Measurements from ENCODE around the gene P4HB. TPM values are rescaled to one million over a fixed set of nuclear protein-coding genes. Genes with fewer than 3 reads are reported as not detected.

P4HB gene
- 764 TPM for polyA plus RNA-seq (2013, experiment 1 of 2)
- polyA plus RNA-seq (2013, experiment 2 of 2) = 720 TPM

DNA sequence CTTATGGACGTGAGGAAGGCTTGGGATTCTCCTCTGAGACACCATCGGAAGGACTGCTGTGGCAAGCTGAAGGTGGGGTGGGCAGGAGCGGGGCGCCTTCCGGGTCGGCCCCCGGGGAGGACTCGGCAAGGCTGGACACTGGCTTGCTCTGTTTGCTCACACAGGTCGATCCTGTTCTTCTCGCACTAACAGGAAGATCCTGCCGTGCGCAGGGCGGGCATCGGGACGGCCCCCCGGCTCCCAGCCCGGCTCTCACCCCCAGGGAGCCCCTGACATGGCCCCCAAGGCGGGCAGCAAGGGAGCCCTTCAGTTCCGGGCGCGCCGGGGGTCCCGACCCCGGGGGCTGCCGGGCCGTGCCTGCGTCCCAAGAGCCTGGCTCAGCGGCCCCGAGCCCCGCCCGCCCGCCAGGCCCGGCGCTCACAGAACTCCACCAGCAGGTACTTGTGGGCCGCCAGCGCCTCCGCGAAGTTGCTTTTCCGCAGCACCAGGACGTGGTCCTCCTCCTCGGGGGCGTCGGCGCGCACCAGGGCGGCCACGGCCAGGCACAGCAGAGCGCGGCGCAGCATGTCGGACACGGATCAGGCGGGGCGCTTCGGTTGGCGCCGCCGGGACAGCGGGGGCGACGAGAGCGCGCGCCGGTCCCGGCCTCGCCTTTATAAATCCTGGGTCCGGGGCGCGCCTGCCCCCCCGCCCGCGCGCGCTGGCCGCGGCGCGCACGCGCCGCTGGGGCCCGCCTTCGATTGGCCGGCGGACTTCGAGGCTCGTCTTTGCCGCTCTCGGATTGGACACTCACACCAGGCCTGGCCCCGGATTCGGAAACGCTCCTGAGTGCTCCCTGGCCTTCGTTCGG lies at the start of gene P4HB:
P4HB (minus strand) TSS at position 630 of the 850 bp plus-strand sequence; CDS start at position 566, 64 bp downstream.
- Histone ChIP-seq H3K4me1 (ENCODE audit: control insufficient read depth, insufficient read depth, low read length, poor library complexity, severe bottlenecking) (peaks cover 17% of the 10 kb centered on the region), H3K4me3 (ENCODE audit: extremely low read depth, insufficient read depth, low read length, poor library complexity, severe bottlenecking) (peak within 1 kb of the TSS; percentile 95), H3K27ac (ENCODE audit: low read depth, low read length, severe bottlenecking) (peak within 1 kb of the TSS; percentile 91), H3K9me3 (ENCODE audit: control insufficient read depth, low read length) (no peaks in the 10 kb centered on the region), H3K36me3 (ENCODE audit: control insufficient read depth, insufficient read depth, low read length) (peaks cover 75% of the 10 kb centered on the region)
- WGBS, 2 experiments (ENCODE audit: insufficient coverage in 2 of 2) = 0% methylated on average over 64 to 90 of the region's 95 CpGs

DNA sequence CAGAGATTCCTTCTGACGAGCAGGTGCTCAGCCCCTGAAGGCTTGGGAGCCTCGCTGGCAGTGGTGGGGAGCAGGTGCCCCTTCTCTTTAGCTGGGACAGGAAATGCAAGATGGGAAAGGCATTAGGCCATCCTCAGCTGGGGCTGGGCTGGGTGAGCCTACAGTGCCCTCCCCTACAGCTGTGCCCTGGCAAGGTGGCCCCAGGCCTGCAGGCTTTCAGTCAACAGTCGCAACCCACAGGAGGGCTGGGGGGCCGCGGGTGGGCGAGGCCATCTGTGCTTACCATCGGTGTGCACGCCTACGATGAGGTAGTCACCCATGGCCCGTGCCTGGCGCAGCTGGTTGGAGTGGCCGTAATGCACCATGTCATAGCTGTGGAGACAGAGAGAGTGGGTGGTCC lies 48.9 kb upstream of the P4HB start:
- H3K4me1 ChIP-seq (ENCODE audit: control insufficient read depth, insufficient read depth, low read length, poor library complexity, severe bottlenecking) = peaks cover 3% of the 10 kb centered on the region
- H3K27ac ChIP-seq (ENCODE audit: low read depth, low read length, severe bottlenecking) = no peak overlapping the region
- no peaks in the 10 kb centered on the region for H3K9me3 ChIP-seq (ENCODE audit: control insufficient read depth, low read length)
- 95 to 96% methylated on average over 10 to 12 of the region's 12 CpGs for WGBS, 2 experiments (ENCODE audit: insufficient coverage in 2 of 2)
- peaks cover 77% of the 10 kb centered on the region for H3K36me3 ChIP-seq (ENCODE audit: control insufficient read depth, insufficient read depth, low read length)
- no peak overlapping the region for H3K4me3 ChIP-seq (ENCODE audit: extremely low read depth, insufficient read depth, low read length, poor library complexity, severe bottlenecking)

DNA sequence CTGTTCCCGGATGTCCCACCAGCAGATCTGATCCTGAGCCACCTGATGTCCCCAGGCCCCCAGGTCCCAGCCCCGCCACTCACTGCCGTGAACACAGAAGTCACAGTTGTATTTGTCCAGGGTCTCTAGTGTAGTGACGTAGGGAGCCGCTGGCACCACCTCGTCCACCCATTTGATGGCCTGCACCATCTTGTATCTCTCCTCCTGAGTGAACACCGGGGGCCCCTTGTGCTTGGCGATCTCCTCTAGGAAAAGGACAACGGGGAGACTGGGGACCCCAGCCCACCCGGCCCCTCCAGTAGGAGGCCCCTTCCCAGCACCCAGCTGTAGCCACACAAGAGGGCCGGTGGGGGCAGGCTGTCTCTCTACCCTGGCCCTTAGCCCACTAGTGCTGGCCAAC lies 48.5 kb upstream of the P4HB start:
- H3K4me1 ChIP-seq (ENCODE audit: control insufficient read depth, insufficient read depth, low read length, poor library complexity, severe bottlenecking) = peaks cover 3% of the 10 kb centered on the region
- 95 to 97% methylated on average over 11 of the region's 11 CpGs for WGBS, 2 experiments (ENCODE audit: insufficient coverage in 2 of 2)
- H3K9me3 ChIP-seq (ENCODE audit: control insufficient read depth, low read length) = no peaks in the 10 kb centered on the region
- no peak overlapping the region for H3K4me3 ChIP-seq (ENCODE audit: extremely low read depth, insufficient read depth, low read length, poor library complexity, severe bottlenecking)
- peaks cover 76% of the 10 kb centered on the region for H3K36me3 ChIP-seq (ENCODE audit: control insufficient read depth, insufficient read depth, low read length)
- no peak overlapping the region for H3K27ac ChIP-seq (ENCODE audit: low read depth, low read length, severe bottlenecking)

DNA sequence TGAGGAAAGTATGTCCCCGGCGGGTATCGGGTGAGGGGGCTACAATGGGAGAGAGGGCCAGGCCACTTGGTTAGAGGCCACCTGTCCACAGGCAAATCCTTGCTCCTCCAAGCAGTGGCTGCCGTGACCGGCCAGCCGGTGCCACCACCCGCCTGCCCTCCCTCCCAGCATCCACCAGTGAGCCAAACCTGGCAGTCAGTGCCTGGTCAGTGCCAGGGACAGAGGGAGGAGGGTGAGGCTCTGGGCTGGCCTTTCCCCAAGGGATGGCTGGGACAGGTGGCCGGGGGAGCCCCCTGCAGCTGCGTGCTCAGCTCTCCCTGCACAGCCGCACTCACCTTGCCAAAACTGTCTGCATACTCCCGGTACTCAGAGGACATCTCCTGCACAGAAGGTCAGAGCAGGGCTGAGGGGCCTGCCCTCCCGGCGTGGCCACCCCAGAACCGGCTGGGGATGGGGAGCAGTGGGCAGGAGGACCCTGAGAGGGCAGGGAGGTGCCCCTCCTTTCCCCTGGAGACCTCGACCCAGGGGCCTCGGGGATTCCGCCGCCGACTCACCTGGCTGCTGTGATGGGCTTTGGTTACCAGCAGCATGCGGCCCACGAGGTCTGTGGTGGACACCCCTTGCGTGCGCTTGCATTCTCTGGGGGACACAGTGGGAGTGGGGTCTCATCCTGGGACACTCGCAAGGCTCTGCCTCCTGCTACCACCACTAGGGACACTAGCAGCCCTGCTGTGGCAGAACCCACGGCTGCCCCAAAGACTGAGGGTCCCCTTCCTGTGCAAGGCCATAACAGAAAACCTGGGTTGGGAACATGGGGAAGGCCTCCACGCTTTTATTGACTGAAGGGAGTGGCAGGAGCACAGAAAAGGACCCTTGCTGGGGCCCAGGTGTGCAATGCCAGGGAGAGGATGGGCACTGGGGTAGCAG lies 47.1 kb upstream of the P4HB start:
- no peak overlapping the region for H3K27ac ChIP-seq (ENCODE audit: low read depth, low read length, severe bottlenecking)
- H3K36me3 ChIP-seq (ENCODE audit: control insufficient read depth, insufficient read depth, low read length) = peaks cover 63% of the 10 kb centered on the region
- 92 to 94% methylated on average over 16 to 21 of the region's 26 CpGs for WGBS, 2 experiments (ENCODE audit: insufficient coverage in 2 of 2)
- H3K4me3 ChIP-seq (ENCODE audit: extremely low read depth, insufficient read depth, low read length, poor library complexity, severe bottlenecking) = no peak overlapping the region
- H3K9me3 ChIP-seq (ENCODE audit: control insufficient read depth, low read length) = no peaks in the 10 kb centered on the region
- H3K4me1 ChIP-seq (ENCODE audit: control insufficient read depth, insufficient read depth, low read length, poor library complexity, severe bottlenecking) = peaks cover 3% of the 10 kb centered on the region

DNA sequence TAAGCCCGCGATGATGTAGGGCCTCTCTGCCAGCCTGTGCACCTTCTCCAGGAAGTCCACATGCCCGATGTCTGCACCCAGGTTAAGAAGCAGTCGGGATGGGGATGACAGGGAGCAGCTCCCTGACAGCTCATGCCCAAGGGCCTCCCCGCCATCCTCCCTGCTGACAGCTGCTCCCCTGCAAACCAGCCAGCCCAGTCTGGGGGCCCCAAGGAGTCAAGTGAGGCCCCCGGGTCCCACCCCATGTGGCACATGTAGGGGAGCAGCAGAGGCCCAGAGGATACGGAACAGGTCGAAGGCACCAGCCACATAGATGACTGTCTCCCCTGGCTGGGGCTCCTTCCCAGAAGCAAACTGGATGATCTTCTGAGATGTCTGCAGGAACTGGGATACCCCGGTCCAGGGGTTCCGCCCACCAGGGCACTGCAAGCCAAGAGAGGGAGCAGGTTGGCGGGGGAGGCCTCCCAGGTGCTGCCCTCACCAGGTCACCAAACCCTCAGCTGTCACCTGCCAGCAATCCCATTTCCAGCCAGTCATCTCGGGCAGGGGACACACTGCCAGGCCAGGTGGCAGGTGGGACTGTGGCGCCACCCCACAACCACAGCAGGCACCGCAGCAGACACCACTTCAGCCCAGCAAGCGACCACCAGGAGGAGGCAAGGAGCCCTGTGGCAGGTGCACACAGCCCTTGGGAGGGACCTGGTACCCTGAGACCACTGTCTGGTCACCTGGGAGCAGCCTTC lies 46.3 kb upstream of the P4HB start:
- H3K4me1 ChIP-seq (ENCODE audit: control insufficient read depth, insufficient read depth, low read length, poor library complexity, severe bottlenecking) = peaks cover 3% of the 10 kb centered on the region
- no peak overlapping the region for H3K27ac ChIP-seq (ENCODE audit: low read depth, low read length, severe bottlenecking)
- H3K36me3 ChIP-seq (ENCODE audit: control insufficient read depth, insufficient read depth, low read length) = peaks cover 55% of the 10 kb centered on the region
- no peaks in the 10 kb centered on the region for H3K9me3 ChIP-seq (ENCODE audit: control insufficient read depth, low read length)
- 89 to 96% methylated on average over 15 of the region's 15 CpGs for WGBS, 2 experiments (ENCODE audit: insufficient coverage in 2 of 2)
- H3K4me3 ChIP-seq (ENCODE audit: extremely low read depth, insufficient read depth, low read length, poor library complexity, severe bottlenecking) = no peak overlapping the region

DNA sequence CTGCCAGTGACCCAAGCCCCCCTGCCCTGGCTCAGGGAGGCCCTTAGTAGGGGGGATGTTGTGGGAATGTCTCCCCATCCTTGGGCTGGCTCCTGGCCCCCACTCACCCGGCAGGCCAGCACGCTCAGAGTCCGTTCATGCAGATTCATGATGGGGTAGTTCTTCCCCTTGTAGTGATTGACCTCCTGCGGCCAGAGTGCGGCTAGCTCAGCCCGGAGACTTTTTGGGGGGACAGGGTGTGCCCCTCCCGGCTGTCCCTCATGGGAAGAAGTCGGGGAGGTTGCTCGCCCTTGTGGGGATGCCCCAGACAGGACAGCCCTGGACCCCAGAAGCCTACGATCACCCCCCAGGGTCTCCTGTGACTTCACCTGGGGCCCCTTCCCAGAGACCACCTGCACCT lies 45.7 kb upstream of the P4HB start:
- Histone ChIP-seq H3K4me1 (ENCODE audit: control insufficient read depth, insufficient read depth, low read length, poor library complexity, severe bottlenecking) (peaks cover 3% of the 10 kb centered on the region), H3K27ac (ENCODE audit: low read depth, low read length, severe bottlenecking) (no peak overlapping the region), H3K9me3 (ENCODE audit: control insufficient read depth, low read length) (no peaks in the 10 kb centered on the region), H3K4me3 (ENCODE audit: extremely low read depth, insufficient read depth, low read length, poor library complexity, severe bottlenecking) (no peak overlapping the region), H3K36me3 (ENCODE audit: control insufficient read depth, insufficient read depth, low read length) (peaks cover 56% of the 10 kb centered on the region)
- 95 to 99% methylated on average over 9 to 10 of the region's 10 CpGs for WGBS, 2 experiments (ENCODE audit: insufficient coverage in 2 of 2)

DNA sequence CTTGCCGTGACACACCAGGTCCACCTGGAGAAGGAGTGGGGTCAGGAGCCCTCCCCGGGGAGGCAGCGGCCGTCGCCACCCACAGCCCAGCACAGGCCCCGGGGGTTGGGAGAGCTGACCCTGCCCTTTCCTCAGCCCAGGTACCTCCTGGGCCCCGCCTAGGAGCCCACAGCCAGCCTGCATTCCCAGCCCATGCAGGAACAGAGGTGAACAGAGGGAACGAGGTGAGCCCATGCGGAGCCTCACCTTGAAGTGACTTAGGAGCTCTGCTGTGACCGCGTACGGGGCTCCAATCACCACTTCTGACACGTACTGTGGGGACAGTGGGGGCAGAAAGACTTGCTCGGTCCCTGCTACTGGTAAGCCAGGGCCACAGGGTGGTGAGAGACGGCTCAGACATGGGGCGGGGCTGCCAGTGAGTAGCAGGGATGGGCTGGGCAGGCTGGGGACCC lies 45.1 kb upstream of the P4HB start:
- peaks cover 61% of the 10 kb centered on the region for H3K36me3 ChIP-seq (ENCODE audit: control insufficient read depth, insufficient read depth, low read length)
- H3K4me1 ChIP-seq (ENCODE audit: control insufficient read depth, insufficient read depth, low read length, poor library complexity, severe bottlenecking) = peaks cover 4% of the 10 kb centered on the region
- 94 to 96% methylated on average over 15 to 16 of the region's 16 CpGs for WGBS, 2 experiments (ENCODE audit: insufficient coverage in 2 of 2)
- no peaks in the 10 kb centered on the region for H3K9me3 ChIP-seq (ENCODE audit: control insufficient read depth, low read length)
- H3K27ac ChIP-seq (ENCODE audit: low read depth, low read length, severe bottlenecking) = no peak overlapping the region
- H3K4me3 ChIP-seq (ENCODE audit: extremely low read depth, insufficient read depth, low read length, poor library complexity, severe bottlenecking) = no peak overlapping the region

DNA sequence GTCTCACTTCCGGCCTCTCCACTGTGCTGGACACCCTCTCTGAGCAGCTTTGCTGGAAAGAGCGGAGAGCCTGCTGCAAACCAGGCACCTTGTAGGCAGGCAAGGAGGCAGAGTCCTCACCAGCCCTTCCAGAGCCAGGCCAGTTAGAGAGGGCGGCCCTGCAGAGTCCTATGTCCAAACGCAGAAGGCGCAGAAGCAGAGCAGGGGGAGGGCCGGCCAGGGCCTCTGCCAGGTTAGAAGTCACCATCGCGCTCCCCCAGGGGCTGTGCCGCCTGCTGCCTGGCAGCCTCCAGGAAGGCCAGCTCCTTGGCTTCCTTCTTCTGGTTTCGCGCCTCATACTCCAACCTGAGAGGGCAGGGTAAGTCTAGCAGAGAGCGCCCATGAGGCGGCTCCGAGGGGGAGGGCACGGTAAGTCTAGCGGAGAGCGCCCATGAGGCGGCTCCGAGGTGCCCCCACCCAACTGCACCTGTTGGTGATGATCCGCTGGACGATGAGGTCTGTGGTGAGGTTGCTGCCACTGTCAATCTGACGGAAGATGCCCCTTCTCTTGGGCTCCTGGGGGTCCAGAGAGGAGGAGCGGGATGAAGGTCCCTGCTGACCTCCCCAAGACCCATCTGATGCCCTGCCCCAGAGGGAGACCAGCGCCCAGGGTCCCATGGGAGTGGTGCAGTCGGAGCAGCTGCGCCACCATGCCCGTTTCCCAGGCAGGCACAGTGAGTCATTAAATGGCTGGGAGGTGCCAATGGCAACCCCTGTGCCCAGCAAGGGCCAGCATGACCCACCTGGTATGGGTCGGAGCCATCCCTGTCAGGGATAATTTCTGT lies 44.5 kb upstream of the P4HB start:
- no peak overlapping the region for H3K27ac ChIP-seq (ENCODE audit: low read depth, low read length, severe bottlenecking)
- H3K9me3 ChIP-seq (ENCODE audit: control insufficient read depth, low read length) = no peaks in the 10 kb centered on the region
- H3K36me3 ChIP-seq (ENCODE audit: control insufficient read depth, insufficient read depth, low read length) = peaks cover 68% of the 10 kb centered on the region
- no peak overlapping the region for H3K4me3 ChIP-seq (ENCODE audit: extremely low read depth, insufficient read depth, low read length, poor library complexity, severe bottlenecking)
- H3K4me1 ChIP-seq (ENCODE audit: control insufficient read depth, insufficient read depth, low read length, poor library complexity, severe bottlenecking) = peaks cover 6% of the 10 kb centered on the region
- WGBS, 2 experiments (ENCODE audit: insufficient coverage in 2 of 2) = 96 to 97% methylated on average over 24 to 26 of the region's 28 CpGs

DNA sequence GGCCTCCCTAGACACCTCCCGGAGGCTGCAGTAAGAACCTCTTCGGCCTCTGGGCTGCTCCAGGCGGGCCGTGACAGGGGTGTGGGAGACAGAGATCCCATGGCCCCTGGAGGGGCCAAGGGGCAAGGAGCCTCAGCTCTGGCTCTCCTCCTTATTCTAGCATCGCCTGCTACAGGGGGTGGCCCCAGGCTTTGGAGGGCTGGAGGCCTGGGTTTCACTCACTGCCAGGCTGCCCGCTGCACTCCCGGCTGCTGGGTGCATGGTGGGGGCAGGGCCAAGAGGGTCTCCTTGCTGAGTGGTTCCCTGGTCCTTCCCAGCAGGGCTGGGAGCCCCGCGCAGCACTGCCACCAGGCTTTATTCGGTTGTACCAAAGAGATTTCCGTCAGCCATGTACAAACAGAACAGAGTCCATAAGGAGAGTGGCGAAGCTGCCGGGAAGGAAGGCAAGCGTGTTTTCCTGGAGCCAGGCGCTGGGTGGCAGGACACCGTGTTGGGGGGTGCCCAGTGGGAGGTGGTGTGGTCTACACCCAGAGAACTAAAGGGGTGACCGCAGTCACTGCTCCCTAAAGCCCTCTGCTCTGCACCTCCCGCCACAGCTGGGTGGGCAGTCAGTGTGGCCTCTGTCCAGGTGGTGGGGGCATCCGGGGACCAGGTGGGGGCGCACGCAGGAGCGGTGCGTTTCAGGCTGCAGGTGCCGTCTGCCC lies 43.7 kb upstream of the P4HB start:
- Histone ChIP-seq H3K36me3 (ENCODE audit: control insufficient read depth, insufficient read depth, low read length) (peaks cover 67% of the 10 kb centered on the region), H3K27ac (ENCODE audit: low read depth, low read length, severe bottlenecking) (no peak overlapping the region), H3K4me3 (ENCODE audit: extremely low read depth, insufficient read depth, low read length, poor library complexity, severe bottlenecking) (no peak overlapping the region), H3K4me1 (ENCODE audit: control insufficient read depth, insufficient read depth, low read length, poor library complexity, severe bottlenecking) (peaks cover 5% of the 10 kb centered on the region), H3K9me3 (ENCODE audit: control insufficient read depth, low read length) (no peaks in the 10 kb centered on the region)
- WGBS, 2 experiments (ENCODE audit: insufficient coverage in 2 of 2) = 94 to 96% methylated on average over 23 of the region's 24 CpGs
